Measurements from ENCODE around the gene CSMD2.

- no peak for TF ChIP-seq CTCF (IDR thresholded peaks at IDR 0.05 in 4 of 5, conservative IDR thresholded peaks at IDR 0.05 in 1 of 5)
- TF ChIP-seq POLR2A (IDR thresholded peaks at IDR 0.05) = no peak
Observed at GRCh38 chr1:33927721-33928120, 237.3 kb downstream of the CSMD2 start.

All from gastrocnemius medialis (tissue), 4 donors.